K562 (cell line): ENCODE results near the gene WDR81. TPM values are rescaled to one million over a fixed set of nuclear protein-coding genes. Genes with fewer than 3 reads are reported as not detected.

ENCODE experiments used
- BRCA1 ChIP-seq, 2 experiments: fragments of 450-650 bp in 1 of 2; sonication (generic) in 1 of 2; formaldehyde crosslinking in 1 of 2; IDR thresholded peaks; 2 replicates each; pipeline versions ENCODE4 v1.5.0 to v1.6.1; 2017 to 2020; ENCODE audit warnings: mild to moderate bottlenecking in 1 of 2, missing genetic modification reagents in 1 of 2
- CBX1 ChIP-seq: sonication (generic); IDR thresholded peaks from 2 replicates; pipeline ENCODE4 v1.6.1; 2016; ENCODE audit warnings: antibody characterized with exemption, low read depth, mild to moderate bottlenecking
- CREB3L1 ChIP-seq: fragments of 450-650 bp; IDR thresholded peaks from 2 replicates; pipeline ENCODE4 v1.6.1; 2014; ENCODE audit warnings: low read depth, mild to moderate bottlenecking, moderate library complexity, borderline replicate concordance
- ELF1 ChIP-seq: fragments of 200-800 bp; sonication (Bioruptor generic); IDR thresholded peaks from 2 replicates; pipeline ENCODE4 v1.6.1; 2016; ENCODE audit warnings: missing genetic modification characterization, missing compliant biosample characterization
- ESRRB ChIP-seq: fragments of 250-450 bp; sonication (Bioruptor Pico); IDR thresholded peaks from 2 replicates; pipeline ENCODE4 v1.5.0; 2020; ENCODE audit warnings: mild to moderate bottlenecking, moderate library complexity, borderline replicate concordance
- HMGN3 ChIP-seq: IDR thresholded peaks from 2 replicates; pipeline ENCODE4 v1.6.1; 2011; ENCODE audit warnings: borderline replicate concordance, low read depth, mild to moderate bottlenecking, mixed read lengths, low read length; ENCODE audit not compliant: insufficient read length; ENCODE audit errors: extremely low read depth
- MTA2 ChIP-seq: fragments of 450-650 bp; IDR thresholded peaks from 2 replicates; pipeline ENCODE4 v1.6.1; 2016; ENCODE audit warnings: low read depth
- MTF1 ChIP-seq: fragments of 250-450 bp; sonication (Bioruptor Pico); IDR thresholded peaks from 2 replicates; pipeline ENCODE4 v1.9.0; 2021; ENCODE audit warnings: moderate library complexity, mild to moderate bottlenecking, inconsistent platforms, borderline replicate concordance
- NCOA4 ChIP-seq: fragments of 450-650 bp; IDR thresholded peaks from 2 replicates; pipeline ENCODE4 v1.6.1; 2018; ENCODE audit warnings: mild to moderate bottlenecking; ENCODE audit not compliant: partially characterized antibody
- NCOA6 ChIP-seq: fragments of 450-650 bp; IDR thresholded peaks from 2 replicates; pipeline ENCODE4 v1.6.1; 2017; ENCODE audit warnings: mild to moderate bottlenecking
- NEUROD1 ChIP-seq: fragments of 150-350 bp; IDR thresholded peaks from 2 replicates; pipeline ENCODE4 v1.6.1; 2014; ENCODE audit warnings: borderline replicate concordance, low read length, low read depth; ENCODE audit not compliant: partially characterized antibody
- NFATC3 ChIP-seq: fragments of 450-650 bp; IDR thresholded peaks from 2 replicates; pipeline ENCODE4 v1.6.1; 2017; ENCODE audit warnings: mild to moderate bottlenecking
- POLR2H ChIP-seq: IDR thresholded peaks from 2 replicates; pipeline ENCODE4 v1.6.1; 2016; ENCODE audit warnings: missing genetic modification characterization, low read depth, mild to moderate bottlenecking, control low read depth, missing compliant biosample characterization, moderate library complexity
- PREB ChIP-seq: sonication (generic); formaldehyde crosslinking; IDR thresholded peaks from 2 replicates; pipeline ENCODE4 v1.8.1; 2023; ENCODE audit warnings: mild to moderate bottlenecking, missing genetic modification reagents
- RBM17 ChIP-seq: fragments of 200-400 bp; formaldehyde crosslinking; IDR thresholded peaks from 2 replicates; pipeline ENCODE4 v1.6.1; 2017; ENCODE audit warnings: low read depth, mild to moderate bottlenecking, low read length, borderline replicate concordance
- SMARCB1 ChIP-seq: IDR thresholded peaks from 2 replicates; pipeline ENCODE4 v1.6.1; 2011; ENCODE audit warnings: improper control_type of control experiment, low read depth; ENCODE audit not compliant: insufficient read length
- TAF15 ChIP-seq: fragments of 200-400 bp; formaldehyde crosslinking; IDR thresholded peaks from 2 replicates; pipeline ENCODE4 v1.6.1; 2017; ENCODE audit warnings: mild to moderate bottlenecking, low read depth, low read length, moderate library complexity
- TFAM ChIP-seq: fragments of 250-450 bp; sonication (Bioruptor Pico); conservative IDR thresholded peaks from 2 replicates; pipeline ENCODE4 v1.5.0; 2021; ENCODE audit warnings: mild to moderate bottlenecking, moderate library complexity
- YY1 ChIP-seq, 3 experiments: IDR thresholded peaks; 2 replicates each; pipeline ENCODE4 v1.6.1; 2011; ENCODE audit warnings: low read length in 2 of 3, mild to moderate bottlenecking in 2 of 3, moderate library complexity in 2 of 3, borderline replicate concordance in 1 of 3, control low read depth in 1 of 3, low read depth in 1 of 3; ENCODE audit not compliant: insufficient read depth in 3 of 3, insufficient replicate concordance in 2 of 3, control insufficient read depth in 1 of 3, insufficient read length in 1 of 3; ENCODE audit errors: extremely low read depth in 1 of 3
- ZNF518B ChIP-seq: fragments of 250-450 bp; sonication (Bioruptor Pico); IDR thresholded peaks from 2 replicates; pipeline ENCODE4 v1.5.0; 2021; ENCODE audit warnings: mild to moderate bottlenecking, moderate library complexity
- polyA plus RNA-seq, 8 experiments: library from polyadenylated mRNA; depleted of rRNA in 4 of 8; stranded (reverse) in 5 of 8; unstranded in 3 of 8; fragments of >200 nt; fragmentation: Nextera tagmentation in 2 of 8; fragmentation: Illumina TruSeq in 1 of 8; extraction: Ambion mirVana in 2 of 8; extraction: Trizol in 1 of 8; gene quantifications; 2 replicates each; pipeline versions ENCODE4 v1.2.1 to v1.2.3, GENCODE V29; 2011 to 2014; ENCODE audit warnings: inconsistent platforms in 1 of 8, missing spikeins in 1 of 8
- total RNA-seq, 7 experiments: library from RNA; depleted of rRNA in 6 of 7; stranded (reverse); fragments of >200 nt in 6 of 7; fragmentation: Illumina TruSeq in 2 of 7; extraction: Trizol in 2 of 7; gene quantifications; 2 replicates each; pipeline versions ENCODE4 v1.2.1 to v1.2.3, GENCODE V29; 2011 to 2021; ENCODE audit warnings: low replicate concordance in 1 of 7

Gene WDR81
- total and polyA plus RNA-seq, 9 of the 15 experiments (the other 6 are each of a cell fraction or from before 2014, with no cell fraction given) = 0.01 to 17.1 (median 3.3) TPM

GRCh38 chr17:1724869-1725641 lies 551 bp downstream of the WDR81 start (continued):
- TF ChIP-seq NFATC3 (no peak), SMARCB1 (no peak), CREB3L1 (no peak), MTF1 (no peak), BRCA1 (IDR thresholded peaks at IDR 0.05) (no peak), BRCA1 (CRISPR knock-in tag; IDR thresholded peaks at IDR 0.05) (no peak), ELF1 (tag) (peak; percentile 76), YY1 (IDR thresholded peaks at IDR 0.05; ENCODE audit: borderline replicate concordance in 1 of 3, control insufficient read depth in 1 of 3, extremely low read depth in 1 of 3, insufficient read depth in 3 of 3, insufficient read length in 1 of 3, insufficient replicate concordance in 2 of 3, low read depth in 1 of 3, low read length in 2 of 3) (no peak), NCOA4 (no peak), ZNF518B (no peak), TAF15 (no peak), PREB (CRISPR knock-in tag) (no peak), NEUROD1 (no peak), CBX1 (no peak), NCOA6 (no peak), ESRRB (CRISPR knock-in tag) (no peak), MTA2 (no peak), POLR2H (tag) (no peak), TFAM (no peak), HMGN3 (no peak), RBM17 (no peak)
